T follicular helper cell (primary cell): Measurements from ENCODE around the gene TYRP1.

Experiments
- DNase-seq: peaks from one replicate; pipeline ENCODE4 v3.0.0-alpha.2; 2020; ENCODE audit warnings: low read depth

The TYRP1 gene

DNA sequence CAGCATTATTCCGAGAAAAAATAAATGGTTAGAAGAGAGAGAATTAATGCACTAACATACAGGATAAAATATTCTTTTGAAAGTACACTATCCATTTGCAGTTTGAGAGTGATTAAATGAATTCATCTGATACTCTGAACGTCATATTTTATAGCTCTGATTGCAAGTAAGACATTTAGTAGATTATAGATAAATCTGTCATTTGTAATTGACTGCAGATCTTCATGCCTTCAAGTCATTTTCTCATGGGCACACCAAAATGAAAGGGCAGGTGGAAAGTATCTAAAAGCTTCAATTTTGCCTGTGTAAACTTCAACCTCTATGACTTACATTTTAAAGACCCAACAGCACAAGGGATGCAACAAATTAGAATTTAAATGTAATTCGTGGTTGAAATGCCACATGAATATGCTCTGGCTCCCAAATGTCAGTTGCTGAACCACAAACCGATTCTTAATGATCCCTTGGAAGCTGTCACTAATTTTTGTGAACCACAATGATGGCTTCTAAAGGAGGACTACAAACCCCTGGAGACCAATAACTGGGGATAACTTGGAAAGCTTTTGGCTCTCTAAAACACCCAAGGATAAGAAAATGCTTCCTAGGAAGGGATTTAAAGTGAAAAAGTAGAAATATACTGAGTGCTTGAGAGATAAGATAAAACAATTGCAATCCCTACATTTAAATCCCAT is 3.9 kb downstream of the TYRP1 start:
- DNase-seq: no peak

DNA sequence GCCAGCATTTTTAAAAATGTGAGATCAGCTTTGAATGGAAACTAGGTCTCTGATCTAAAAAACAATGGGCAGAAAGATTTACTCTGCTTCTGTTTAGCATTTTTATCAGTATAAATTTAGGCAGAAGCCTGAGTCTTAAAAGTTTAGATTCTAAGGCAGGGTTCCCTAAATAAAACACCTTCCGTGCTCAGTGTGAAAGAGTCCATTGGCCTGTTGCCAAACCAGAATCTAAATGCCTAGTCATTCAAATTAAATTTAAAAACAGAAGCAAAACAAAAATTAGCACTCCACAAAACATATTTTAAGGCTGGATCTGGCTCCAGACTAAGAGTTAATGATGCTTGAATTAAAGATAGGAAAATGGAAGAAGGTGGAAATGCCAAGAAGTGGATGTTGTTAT is 4.5 kb downstream of the TYRP1 start:
- DNase-seq: no peak

DNA sequence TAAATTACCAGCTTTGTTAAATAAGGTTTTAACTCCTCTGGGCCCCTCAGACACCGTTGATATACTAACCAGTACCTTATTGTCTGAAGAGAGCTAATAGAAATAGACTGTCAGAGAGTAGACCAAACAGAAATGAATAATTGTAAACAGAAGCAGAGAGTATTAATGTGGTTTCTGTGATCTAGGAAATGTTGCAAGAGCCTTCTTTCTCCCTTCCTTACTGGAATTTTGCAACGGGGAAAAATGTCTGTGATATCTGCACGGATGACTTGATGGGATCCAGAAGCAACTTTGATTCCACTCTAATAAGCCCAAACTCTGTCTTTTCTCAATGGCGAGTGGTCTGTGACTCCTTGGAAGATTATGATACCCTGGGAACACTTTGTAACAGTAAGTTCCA is 5.1 kb downstream of the TYRP1 start:
- DNase-seq: no peak

GRCh38 chr9:12698986-12699385 is 5.8 kb downstream of the TYRP1 start:
- no peak for DNase-seq

DNA sequence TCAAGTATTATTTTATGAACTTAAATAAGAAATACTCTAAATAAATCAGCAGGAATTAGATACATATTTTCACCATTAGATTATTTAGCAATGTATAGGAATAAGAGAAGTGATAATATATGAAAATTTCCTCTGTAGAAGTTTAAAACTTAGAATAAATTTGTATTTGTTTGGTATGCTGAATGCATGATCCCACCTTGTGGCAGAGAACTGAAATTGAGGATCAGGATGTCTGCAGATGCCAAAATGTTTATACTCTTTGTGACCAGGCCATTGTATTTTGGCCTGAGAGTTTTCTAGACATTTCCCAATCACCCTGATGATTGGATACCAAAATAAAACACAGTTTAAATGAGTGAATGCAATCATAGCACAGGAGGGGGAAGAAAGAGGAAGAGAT is 6.3 kb downstream of the TYRP1 start:
- DNase-seq: no peak

- DNase-seq: no peak
These were observed 7.9 kb downstream of the TYRP1 start for GRCh38 chr9:12701126-12701525.

- no peak for DNase-seq
These were observed 9.1 kb downstream of the TYRP1 start for GRCh38 chr9:12702160-12702758.

- no peak for DNase-seq
These were observed 10.8 kb downstream of the TYRP1 start for GRCh38 chr9:12703996-12704395.

GRCh38 chr9:12705738-12706391 is 12.7 kb downstream of the TYRP1 start:
- no peak for DNase-seq

GRCh38 chr9:12708562-12709298 is 15.5 kb downstream of the TYRP1 start:
- DNase-seq: no peak

DNA sequence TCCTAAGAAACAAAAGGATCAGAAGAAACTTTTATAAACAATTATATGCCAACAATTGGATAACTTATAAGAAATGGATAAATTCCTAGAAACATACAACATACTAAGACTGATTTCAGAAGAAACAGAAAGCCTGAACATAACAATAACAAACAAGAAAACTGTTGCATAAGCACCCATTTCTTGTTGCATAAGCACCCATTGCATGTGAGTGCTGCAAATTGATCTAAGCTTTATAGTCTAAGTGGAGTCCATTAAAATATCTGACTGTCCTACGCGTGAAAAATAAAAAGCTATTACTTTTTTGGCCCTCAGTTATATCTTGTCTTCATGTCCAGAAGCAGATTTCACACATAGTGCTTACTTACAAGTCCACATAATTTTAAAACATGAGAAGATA is 19.3 kb downstream of the TYRP1 start:
- no peak for DNase-seq

- no peak for DNase-seq
These were observed 22.1 kb downstream of the TYRP1 start for GRCh38 chr9:12715268-12715667.

DNA sequence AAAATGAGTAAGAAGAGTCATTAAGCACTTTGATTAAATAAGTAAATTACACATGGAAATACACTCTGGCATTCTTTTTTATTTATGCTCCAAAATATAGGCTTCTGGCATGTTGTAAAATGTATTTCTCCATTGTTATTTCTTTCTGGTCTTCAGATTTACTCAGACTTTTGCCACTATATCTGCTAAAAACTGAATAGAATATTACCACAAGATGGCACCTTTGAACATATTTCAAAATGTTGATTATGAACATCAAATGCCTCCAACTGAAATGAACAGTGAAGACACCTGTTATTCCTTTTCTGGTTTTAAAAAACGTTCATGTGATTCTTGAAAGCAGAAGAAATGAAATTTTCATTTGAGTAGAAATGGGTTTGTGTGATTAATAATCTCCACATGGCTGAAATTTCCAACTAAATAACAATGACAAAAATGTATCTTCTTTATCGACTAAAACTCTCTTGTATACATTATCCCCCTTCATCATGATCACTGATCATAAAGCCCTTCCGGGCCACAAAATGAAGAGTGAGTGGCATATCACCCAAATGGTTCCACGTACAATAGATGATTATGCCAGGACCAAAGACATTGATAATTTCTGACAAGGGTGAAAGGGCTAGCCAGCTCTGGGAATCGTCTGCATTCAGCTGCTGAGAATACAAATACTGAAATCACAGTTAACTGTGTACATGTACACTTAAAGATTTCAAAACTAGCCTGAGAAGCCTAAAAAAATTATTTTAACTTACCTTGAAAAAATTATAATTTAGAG is 23.8 kb downstream of the TYRP1 start:
- DNase-seq: no peak

DNA sequence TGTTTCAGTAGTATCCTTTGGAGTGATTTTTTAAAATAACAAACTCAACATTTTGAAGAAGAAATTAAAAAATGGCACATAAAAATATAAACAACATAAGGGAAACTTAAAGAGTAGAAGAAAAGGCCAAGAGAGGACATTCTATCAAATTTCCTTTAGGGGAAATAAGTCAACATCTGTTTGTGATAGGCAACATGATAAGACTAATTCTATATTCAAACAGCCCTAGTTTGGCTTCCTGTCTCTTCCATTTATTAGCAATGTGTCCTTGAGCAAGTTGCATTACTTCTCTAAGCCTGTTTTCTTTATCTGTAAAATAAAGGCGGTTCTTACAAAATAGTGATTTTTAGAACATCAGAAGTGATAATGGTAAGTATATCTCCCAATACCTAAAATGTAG is 24.7 kb downstream of the TYRP1 start:
- no peak for DNase-seq

DNA sequence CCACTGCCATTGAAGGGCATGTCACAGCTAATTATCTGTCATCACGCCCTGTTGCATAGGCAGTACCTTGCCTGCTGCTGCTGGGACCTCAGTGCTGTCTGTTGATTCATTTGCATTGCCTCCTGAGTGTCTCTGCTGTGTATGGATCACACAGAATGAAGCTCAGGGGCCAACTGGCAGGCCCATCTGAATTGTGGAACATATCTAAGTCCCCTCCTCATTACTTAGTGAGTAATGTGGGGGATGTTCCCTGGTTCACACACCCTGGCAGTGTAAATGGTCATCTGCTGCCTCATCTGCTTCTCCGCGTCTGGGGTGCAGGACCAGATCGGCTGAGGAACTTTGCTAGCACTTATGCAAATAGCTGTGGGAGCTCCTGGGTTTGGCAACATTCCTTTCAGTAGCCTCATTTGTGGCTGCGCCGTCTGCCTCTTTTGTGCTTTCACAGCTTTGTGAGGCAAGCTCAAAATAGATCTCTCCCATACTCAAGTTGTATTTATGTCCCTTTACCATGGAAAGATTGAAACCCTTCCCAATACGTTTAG is 25.4 kb downstream of the TYRP1 start:
- DNase-seq: no peak

DNA sequence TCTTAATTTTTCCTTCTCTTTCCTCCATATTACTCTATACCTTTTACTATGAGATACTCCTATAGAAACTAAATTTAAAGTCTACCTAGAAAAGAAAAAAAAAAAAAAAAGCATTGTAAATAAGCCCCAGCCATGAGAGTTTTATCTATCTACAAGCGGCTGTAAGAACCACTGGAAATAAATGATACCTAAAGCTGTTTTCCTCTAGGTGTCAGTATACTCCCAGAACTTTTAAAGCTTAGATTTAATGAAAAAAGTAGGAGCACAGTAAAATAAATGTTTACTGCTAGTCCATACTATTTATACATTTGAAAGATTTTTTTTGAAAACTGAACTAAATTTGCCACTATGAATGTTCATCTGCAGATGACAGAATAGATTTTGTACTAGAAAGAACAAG is 26.2 kb downstream of the TYRP1 start:
- no peak for DNase-seq

DNA sequence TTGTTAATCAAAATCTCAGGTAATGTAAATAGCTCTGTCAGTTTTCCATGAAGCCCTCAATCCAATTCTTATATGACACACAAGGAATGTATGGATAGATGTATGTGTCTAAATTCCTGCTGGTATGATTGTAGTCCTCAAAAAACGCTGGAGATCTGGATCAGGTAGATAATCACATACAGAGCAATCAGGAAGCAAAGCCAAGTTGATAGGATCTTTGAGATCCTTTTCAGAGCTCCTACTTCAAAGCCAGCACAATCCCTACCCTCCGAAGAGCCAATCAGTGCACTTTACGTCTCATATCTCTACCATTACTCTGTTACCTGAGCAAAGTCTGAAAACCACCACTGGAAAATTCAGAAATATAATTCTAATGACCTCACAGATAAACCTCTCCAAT is 27.4 kb downstream of the TYRP1 start:
- no peak for DNase-seq

DNA sequence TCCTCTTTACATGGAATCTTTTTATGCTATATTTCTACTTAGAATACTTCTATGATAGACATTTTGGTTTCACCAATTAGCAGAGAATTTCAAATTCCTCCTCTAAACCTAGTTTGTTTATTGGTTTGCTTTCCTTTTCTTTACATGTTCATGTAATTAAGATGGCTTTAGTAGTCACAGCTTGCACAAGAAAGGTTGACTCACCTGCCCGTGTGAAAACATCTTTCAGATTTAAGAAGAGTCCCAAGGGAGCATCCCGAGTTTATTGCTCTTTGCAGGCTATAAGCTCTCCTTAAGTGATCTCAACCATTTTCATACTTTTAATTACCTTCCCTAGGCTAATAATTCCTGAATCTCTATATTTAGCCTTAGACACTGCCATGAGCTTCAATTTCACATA is 28.9 kb downstream of the TYRP1 start:
- DNase-seq: no peak

GRCh38 chr9:12723409-12724028 is 30.3 kb downstream of the TYRP1 start:
- DNase-seq: no peak

GRCh38 chr9:12726795-12727194 is 33.6 kb downstream of the TYRP1 start:
- no peak for DNase-seq

GRCh38 chr9:12730198-12730597 is 37.0 kb downstream of the TYRP1 start:
- no peak for DNase-seq
